Hematopoietic multipotent progenitor cell (in vitro differentiated cells): ENCODE results near the gene PAPLN. TPM values are rescaled to one million over a fixed set of nuclear protein-coding genes. Genes with fewer than 3 reads are reported as not detected.
"Not testable (repeated sequence)": the region's sequence is repeated elsewhere in the genome, so short reads cannot be mapped to it uniquely, and the experiment has no call there.

Experiments used
- DNase-seq, 3 donors: peaks; one replicate each; pipeline ENCODE4 v3.0.0-alpha.2; 2011 to 2015; ENCODE audit warnings: low read depth in 2 of 3, low spot score in 2 of 3
- small RNA-seq: library from RNA; depleted of rRNA; stranded (forward); fragments of <200 nt; gene quantifications from one replicate; pipeline ENCODE3, GENCODE V24; 2012
- total RNA-seq: library from RNA; depleted of rRNA; stranded (reverse); fragments of >200 nt; gene quantifications from one replicate; pipeline ENCODE4 v1.2.3, GENCODE V29; 2012

The PAPLN gene
- total RNA-seq, 1 donor, result 1.6 TPM

DNA sequence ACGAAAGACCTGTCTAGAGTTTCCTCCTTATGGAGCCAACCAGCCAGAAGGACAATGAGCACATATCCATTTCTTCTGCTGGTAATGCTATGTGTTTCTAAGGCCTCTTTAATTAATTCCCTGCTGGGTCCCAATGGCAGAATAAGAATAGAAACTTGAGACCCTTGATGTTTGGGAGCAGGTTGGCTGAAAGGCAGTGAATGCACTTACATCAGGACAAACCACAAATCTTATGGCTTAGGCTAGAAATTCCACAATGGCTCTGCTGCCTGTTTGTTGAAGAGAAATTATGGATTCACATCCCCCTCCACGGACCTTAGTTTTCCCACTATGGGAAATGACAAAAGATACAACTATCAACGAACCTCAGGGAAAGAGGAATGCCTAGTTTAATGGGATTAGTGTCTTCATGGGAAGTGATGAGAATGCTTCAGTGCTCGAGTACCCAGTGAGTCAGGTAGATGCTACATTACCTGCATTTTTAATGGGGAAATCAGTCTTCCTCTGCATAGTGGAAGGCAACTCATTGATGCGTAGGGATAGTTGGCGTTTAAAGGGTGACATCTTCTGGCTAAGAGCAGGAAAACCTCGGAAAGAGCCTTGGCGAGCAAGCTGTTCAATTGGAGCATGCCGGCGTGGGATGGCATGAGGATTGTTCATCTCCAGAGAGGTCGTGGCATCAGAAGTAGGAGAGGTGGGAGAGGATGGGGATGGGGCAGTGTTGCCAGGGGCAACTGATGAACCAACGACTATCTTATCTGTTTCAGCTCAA lies 46.5 kb downstream of the PAPLN start:
- no peak for DNase-seq

DNA sequence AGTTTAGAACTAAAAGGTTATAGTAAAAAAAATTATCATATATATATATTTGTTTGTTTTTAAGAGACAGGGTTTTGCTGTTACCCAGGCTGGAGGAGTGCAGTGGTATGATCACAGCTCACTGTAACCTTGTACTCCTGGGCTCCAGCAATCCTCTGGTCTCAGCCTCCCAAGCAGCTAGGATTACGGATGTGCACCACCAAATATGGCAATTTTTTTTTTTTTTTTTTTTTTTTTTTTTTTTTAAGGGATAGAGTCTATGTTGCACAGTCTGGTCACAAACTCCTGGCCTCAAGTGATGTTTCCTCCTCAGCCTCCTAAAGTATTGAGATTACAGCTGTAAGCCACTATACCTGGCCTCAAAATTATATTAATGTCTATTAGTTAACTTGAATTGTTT lies 48.7 kb downstream of the PAPLN start:
- no peak for DNase-seq

DNA sequence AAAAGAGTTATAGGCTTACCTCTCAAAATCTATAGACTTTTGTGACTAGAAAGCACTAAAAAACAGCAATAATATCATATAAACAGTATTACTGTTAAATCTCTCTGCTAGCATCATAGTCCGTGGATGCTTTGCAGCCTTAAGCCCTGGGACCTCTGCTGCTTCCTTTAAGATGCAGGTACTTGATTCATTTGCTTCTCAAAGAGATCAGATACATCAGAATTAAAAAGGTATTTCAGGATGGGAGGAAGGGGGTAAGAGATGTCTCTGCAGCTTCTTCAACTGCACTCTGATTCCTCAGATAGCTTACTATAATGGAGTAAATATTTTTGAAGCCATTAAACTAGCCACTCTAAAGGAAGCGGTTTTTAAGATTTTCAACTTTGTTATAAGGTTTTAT lies 49.3 kb downstream of the PAPLN start:
- DNase-seq, result no peak

DNA sequence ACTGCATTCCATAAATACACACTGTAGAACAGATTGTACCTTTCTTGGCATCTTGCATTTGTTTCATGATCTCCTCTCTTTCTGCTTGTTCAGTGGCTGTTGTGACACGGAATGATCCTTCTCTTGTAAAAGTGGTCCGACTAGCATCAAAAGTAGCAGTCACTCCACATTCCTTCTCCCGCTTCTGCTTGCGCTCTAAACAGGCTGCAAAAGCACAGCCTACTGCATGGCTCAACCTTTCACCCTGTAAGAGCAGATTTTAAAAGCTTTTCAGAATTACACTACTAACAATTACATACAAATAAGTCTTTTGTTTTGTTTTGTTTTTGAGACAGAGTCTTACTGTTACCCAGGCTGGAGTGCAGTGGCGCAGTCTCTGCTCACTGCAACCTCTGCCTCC lies 49.8 kb downstream of the PAPLN start:
- no peak for DNase-seq

DNA sequence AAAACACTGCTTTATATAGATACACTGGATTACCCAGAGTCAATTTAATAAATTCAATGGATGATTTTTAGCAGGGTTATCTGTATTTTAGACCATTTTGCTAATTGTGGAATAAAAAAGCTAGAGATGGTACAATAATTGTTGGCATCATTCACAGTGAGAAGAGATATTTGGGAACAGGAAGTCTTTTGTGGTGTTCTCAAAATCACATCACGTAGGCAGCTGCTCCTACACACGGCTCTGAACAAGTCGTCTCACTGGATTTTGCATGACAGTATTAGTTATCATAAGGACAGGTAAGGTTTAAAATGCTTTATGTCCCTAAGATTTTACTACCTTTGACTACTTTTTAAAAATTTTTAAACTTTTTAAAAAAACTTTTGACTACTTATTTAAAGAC lies 52.0 kb downstream of the PAPLN start:
- no peak for DNase-seq

DNA sequence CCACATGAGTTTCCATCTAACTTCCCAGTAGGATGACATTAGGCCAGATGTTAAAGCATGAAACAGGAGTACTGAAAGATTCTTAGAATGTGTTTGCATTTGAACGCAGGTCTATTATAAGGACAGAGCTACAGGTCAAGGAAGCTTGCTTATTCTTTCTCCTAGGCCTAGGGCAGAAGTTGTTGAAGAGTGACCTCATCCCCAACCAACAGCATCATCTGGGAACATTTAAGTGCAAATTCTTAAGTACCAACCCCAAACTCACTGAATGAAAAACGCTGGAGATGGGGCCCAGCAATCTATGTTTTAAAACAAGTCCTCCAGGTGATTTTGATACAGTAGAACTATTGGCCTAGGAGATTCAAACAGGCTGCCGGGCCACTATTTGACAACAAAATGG lies 52.4 kb downstream of the PAPLN start:
- no peak for DNase-seq

DNA sequence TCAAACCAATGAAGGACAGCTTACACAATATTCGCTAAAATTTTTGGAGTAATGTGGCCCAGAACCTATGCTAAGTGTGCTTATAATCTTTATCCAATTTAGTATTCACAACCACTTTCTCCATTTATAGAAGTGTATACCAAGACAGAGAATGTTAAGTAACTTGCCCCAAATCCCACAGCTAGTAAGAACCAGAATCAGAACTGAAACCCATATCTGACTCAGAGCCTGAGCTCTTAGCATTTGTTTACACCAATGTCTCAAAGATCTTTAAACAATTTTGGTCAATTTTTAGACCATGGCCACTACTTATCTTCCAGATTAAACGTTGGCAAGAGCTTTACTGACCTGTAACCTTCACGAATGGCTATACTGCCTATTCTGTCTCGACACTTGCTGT lies 53.0 kb downstream of the PAPLN start:
- DNase-seq, result no peak

DNA sequence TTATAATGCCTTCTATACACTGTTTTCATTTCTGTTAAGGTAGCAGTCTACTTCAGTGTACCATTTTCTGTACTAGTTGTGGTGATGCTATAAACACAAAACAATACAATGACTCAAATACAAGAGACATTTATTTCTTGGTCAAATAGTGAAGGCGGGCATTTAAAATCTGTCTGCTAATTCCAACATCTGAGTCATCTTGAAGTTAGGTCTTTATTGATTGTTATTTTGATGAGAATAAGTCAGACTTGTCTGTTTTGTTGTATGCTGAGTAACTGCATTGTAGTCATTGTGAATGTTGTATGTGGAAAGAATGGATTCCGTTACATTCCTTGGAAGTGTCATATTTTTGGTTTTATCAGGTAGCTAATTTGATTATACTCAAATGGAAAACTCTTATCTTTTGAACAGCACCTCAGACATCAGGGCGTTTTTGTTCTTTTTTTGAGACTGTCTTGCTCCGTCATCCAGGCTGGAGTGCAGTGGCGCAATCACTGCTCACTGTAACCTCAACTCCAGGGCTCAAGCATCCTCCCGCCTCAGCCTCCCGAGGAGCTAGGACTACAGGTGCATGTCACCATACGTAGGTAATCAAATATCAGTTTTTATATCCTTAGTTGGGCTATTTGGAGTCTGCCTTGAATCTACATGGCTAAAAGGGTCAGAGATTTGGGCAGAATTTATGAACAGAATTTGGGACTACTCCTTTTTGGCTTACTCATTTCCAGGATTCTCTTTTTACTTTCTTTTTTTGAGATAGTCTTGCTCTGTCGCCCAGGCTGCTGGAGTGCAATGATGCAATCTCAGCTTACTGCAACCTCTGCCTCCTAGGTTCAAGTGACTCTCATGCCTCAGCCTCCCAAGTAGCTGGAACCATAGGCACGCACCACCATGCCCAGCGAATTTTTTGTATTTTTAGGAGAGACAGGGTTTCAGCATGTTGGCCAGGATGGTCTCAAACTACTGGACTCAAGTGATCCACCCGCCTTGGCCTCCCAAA lies 56.8 kb downstream of the PAPLN start:
- DNase-seq, result no peak

DNA sequence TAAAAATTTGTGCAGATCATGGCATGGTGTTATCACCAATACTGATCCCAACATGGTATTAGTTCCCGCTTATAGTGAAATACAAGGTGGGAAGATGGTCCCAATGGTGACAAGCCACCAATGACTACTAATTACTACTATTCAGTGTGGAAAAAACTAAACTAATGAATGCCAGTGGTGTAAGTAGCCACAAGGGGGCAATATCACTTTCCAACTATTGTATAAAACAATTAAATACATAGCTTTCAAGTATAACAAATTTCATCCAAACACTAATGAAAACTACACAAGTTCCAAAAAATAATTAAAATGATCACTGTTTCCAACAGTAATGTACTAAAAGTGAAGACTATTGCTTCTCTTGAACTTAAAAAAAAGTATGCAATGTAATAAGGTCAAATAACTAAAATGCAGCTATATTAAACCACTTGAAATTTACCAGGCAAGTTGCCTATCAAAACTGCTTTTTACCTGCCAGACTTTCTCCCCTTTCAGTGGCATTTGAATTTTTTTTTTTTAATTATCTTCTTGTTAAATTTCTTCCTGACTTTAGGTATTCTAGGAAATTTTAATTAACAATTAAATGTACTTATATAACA lies 58.0 kb downstream of the PAPLN start:
- DNase-seq, result peak in 2 of 3 donors; percentile 41 to 76

DNA sequence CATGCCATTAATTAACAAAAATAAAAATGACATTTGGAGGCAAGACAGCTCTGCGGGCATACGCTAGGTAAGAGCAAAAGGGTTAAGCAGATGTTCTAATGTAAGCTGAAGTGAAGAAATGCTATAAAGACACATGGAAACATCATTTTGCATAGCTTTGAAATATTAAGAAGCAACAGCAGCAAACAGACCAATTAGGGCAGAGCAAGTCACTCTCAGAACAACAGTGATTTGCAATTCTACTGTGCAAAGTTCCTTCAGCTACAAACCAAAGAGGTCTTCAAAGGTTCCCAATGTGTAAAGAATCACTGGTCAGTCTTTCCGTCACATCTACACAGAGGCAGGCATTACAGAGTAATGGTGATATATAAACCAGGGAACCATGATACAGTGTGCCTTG lies 68.2 kb downstream of the PAPLN start:
- no peak for DNase-seq

DNA sequence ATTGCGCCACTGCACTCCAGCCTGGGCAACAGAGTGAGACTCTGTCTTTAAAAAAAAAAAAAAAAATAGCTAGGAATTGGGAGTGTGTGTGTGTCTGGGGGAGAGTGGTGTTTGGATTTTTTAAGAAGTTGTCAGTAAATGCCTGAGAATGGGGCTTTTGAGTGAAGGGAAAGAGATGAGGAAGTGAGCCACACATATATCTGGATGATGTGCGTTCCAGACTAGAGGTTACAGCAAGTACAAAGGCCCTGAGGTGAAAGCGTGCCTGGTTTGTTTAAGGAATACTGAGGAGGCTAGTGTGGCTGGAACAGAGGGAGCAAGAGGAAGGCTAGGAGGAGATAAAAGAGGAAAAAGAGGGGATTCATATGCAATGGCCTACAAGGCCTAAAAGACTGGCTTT lies 70.0 kb downstream of the PAPLN start:
- DNase-seq, result no peak

DNA sequence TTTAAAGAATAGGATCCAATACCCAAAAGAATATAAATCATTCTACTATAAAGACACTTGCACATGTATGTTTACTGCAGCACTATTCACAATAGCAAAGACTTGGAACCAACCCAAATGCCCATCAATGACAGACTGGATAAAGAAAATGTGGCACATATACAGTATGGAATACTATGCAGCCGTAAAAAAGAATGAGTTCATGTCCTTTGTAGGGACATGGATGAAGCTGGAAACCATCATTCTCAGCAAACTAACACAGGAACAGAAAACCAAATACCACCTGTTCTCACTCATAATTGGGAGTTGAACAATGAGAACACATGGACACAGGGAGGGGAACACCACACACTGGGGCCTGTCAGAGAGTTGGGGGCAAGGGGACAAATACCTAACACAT lies 71.9 kb downstream of the PAPLN start:
- not testable (repeated sequence) for DNase-seq

DNA sequence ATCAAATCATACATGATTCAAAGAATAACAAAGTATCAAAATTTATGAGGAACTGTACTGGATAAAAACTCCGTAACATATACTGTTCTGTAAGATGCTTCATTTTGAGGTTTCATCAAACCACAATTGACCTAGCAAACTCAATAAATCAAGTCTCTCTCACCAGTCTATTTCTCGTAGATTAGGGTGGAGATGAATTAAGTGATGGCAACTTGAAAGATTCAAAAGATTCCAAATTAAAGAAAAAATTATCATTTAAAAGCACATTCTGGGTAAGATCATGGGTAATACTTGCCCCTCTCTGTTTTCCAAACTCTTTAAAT lies 74.4 kb downstream of the PAPLN start:
- peak in 1 of 3 donors; percentile 54 for DNase-seq

DNA sequence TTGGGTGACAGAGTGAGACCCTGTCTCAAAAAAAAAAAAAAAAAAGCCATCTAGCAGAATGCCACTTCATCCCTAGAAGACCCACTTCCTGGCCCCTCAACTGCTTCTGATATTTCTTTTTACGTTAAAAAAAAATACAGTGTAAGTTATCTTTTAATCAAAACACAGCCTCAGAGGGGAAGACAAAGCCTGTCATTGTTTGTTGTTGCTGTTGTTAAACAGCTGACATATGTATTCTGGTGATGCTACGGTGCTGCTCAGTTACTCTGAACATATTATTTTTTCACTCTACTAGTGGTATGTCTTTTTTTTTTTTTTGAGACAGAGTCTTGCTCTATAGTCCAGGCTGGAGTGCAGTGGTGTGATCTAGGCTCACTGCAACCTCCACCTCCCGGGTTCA lies 75.4 kb downstream of the PAPLN start:
- no peak for DNase-seq

DNA sequence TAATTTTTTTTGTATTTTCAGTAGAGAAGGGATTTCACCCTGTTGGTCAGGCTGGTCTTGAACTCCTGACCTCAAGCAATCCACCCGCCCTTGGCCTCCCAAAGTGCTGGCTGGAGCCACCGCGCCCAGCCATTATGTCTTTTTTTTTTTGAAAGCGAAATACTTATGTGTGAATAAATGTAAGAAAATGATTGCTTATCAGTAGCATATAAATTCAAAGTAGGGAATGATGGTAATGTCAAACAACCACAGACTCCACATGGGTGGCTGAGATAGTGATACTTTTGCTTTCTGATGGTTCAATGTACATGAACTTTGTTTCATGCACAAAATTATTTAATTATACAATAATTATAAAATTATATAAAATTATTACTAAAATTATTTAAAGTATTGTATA lies 75.8 kb downstream of the PAPLN start:
- no peak for DNase-seq

DNA sequence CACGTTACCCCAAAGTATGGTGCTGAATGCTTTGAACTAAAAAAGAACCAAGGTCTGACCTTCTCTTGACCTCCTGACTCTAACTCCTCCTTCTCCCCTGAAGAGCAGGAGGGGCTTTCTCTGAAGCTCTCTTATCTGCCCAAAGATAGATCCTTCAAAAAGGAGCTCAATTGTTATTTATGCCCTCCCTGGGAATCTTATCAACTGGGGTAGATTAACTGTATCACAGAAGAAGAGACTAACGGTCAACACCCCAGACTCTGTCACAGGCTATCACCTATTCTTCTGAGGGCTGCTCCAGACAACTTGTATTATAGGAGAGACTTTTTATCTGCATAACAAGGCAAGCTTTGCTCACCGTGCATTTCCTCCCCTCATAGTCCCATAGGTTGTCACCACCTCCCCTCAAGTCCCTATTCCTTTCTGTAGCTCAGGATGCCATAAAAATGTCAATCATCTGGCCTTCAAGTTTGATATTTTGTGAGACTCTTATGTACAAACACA lies 86.6 kb downstream of the PAPLN start:
- DNase-seq, result no peak

Small RNA genes within 50 kb of the gene (small RNA-seq; reads per million reads assigned to genes)
- gene AC004858.1, result not detected
- gene RNU6-419P, result not detected

Other genes with a start within 250 kb of the PAPLN start
- gene ZFYVE1, start 210.4 kb upstream of the PAPLN start, total RNA-seq, result 22.9 TPM
- 22.4 TPM for gene RBM25, start 179.0 kb upstream of the PAPLN start, total RNA-seq
- 43.6 TPM for gene PSEN1, start 101.0 kb upstream of the PAPLN start, total RNA-seq
- 38.5 TPM for gene NUMB, start 221.0 kb downstream of the PAPLN start, total RNA-seq